HL-60/S4 (cell line): ENCODE results near the gene RGS9BP.
"Not testable (repeated sequence)": the region's sequence is repeated elsewhere in the genome, so short reads cannot be mapped to it uniquely, and the experiment has no call there.

Experiments used
- in situ Hi-C: fragments of 300-500 bp; cut with MboI; formaldehyde crosslinking; loops from 2 replicates; pipeline ENCODE4 v1.14.3; 2022; ENCODE audit warnings: low sequenced_read_pairs

RGS9BP gene

DNA sequence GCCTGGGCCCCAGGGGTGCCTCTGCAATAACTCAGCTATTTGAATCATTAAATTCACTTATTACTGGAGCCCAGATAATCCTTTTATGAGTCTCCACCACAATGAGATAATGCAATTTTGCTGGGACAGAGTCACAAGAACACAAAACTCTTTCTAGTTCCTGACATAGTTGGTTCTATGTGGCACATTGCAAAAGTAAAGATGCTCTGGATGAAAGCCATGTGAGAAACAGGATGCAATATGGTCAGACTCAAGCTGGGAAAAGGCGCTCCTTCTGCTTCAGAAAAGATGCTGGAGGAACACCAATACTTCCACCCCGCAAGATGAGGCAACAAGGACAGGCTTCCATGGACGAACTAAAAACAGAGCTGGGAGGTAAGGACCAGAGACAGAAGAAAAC is 6.3 kb upstream of the RGS9BP start:
- in situ Hi-C loops, result no loop called here

DNA sequence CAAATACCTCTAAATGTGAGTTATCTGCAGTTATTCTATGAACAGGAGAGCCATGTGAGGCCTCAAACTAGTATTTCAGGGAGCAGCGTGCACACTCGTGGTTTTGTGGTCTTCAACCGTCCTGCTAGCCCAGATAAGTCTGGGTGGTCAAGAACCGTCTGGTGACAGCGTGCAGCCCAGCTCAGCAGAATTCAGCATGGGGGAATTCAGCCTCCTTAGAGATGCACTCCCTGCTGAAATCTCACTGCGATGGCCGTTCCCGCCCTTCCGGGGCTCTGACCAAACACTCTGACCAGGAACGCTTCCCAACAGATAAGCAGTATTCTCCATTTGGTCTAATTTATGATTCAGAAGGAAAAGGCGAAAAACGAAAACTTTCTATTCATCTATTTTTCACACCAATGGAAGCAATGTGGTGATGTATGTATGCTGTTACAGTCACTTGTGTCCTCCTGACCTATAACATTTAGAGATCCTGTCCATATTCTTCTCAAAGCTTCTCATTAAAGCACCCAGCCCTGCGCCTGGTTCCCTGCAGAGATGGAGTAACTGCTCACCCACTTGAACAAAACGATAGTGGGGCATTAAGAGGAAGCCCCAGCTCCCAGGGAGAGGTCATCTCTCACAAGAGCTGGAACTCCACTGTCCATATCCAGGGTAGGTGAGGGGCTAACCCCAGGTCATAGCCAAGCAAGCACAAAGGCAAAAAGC is 3.6 kb upstream of the RGS9BP start:
- in situ Hi-C loops, result no loop called here

DNA sequence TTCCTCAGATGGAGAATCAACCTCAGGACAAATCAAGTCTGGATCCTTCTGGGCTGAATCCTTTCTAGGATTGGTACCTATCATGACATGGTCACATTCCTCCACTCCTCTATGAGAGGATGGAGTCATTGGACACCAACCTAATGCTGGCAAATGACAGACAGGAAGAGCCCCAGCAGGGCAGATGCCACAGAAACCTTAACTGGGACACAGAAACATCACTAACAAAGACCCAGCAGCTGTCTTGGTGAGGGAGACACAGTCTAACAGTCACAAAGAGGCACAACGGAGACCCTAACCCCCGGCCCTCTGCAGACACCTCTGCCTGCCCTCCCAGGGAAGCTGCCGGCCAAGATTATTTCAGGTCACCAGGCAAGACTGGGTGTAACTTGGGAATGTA is 2.8 kb upstream of the RGS9BP start:
- in situ Hi-C loops, result no loop called here

DNA sequence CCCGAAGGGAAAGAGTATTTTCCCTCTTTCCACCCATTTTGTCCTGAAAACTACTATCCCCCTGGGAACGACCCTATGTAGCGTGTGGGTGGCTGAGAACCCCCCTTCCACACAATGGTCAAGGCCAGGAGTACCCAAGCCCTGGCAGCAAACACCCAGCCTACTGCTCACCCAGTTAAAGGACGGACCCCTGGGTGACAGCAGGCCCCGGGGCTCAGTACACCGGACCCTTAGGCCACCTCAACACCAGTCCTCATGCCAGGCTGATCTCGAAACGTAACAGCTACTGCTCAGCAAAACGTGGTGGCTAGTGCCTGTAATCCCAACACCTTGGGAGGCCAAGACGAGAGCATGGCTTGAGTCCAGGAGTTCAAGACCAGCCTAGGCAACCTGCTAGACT is 2.1 kb upstream of the RGS9BP start:
- in situ Hi-C loops, result no loop called here

DNA sequence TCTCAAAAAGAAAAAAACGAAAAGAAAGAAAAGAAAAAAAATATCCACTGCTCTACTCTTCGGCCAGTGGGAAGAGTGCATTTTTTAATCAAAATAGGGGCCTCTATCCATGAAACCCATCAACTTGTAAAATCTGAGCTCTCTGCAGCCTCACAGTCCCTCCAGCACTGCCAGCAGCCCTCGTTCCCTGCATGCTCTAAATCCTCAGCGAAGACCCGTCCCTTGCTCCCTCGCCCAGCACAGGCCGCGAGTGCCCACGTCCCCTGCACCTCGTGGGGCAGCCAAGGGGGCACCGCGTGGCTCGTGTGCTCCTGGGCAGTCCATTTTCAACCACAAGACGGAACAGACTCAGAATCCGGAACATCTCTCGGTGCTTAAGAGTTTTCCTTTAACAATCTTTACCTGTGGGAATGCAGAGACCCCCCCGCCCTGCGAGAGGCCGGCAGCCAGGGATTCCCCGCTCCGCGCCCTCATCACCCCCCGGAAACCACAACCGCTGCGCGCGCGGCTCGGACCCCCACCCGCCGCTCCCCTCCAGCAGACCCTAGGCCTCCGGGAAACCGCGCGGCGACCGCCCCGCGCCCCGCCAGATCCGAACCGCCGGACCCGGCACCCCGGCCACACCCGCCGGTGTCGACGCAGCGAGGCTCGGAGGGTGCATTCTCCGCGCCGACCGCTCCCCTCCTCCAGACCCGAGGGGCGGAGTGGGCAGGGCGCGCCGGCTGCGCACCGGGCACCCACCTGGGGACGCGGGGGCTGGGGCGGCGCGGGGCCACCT is 1.3 kb upstream of the RGS9BP start:
- in situ Hi-C loops, result no loop called here

DNA sequence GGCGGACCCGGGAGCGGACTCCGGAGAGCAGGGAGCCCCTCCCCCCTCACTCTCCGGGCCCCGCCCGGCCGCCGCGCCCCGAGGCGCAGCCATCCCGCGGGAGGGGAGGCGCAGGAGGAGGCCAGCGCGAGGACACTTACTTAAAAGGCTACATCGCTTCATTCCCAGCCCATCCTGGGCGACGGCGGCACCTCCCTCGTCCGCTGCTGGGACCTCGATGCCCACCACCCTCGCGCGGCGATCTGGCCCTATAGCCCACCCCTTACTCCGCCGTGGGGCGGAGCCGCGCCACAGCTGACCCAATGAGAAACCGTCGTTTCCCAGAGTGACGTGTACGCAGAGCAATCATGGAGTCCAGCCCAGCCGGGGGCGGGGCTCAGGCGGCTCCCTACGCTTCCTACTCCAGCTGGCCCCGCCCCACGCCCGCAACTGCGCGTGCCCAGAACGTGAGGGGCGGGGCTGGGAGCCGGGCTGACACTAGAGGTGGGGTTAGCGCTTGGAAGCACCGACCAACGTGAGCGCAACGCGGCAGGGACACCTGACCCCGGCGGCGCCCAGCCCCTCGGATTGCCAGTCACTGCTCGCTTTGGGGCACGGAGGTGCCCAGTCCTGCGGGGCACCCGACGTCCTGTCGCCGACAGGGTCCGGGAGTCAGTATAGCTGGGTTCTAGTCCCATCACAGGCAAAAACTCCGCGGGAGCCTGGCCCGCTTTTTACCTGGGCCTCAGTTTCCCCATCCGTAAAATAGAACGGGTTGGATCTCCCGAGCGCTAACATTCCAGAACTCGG is 523 bp upstream of the RGS9BP start, which contains the start of gene ANKRD27:
Gene ANKRD27 (minus strand): TSS at position 250 of the 789 bp plus-strand sequence. CDS start 16,165 bp downstream, outside the sequence.
- in situ Hi-C loops, result no loop called here

DNA sequence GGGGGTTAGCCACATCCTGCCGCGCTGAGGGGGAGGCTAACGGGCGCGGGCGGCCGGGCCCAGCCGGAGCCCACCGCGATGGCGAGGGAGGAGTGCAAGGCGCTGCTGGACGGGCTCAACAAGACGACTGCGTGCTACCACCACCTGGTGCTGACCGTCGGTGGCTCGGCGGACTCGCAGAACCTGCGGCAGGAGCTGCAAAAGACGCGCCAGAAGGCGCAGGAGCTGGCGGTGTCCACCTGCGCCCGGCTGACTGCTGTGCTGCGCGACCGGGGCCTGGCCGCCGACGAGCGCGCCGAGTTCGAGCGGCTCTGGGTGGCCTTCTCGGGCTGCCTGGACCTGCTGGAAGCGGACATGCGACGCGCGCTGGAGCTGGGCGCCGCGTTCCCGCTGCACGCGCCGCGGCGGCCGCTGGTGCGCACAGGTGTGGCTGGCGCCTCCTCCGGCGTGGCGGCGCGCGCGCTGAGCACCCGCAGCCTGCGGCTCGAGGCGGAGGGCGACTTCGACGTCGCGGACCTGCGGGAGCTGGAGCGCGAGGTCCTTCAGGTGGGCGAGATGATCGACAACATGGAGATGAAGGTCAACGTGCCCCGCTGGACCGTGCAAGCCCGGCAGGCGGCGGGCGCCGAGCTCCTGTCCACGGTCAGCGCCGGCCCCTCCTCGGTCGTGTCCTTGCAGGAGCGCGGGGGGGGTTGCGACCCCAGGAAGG is 692 bp downstream of the RGS9BP start:
- in situ Hi-C loops, result no loop called here

DNA sequence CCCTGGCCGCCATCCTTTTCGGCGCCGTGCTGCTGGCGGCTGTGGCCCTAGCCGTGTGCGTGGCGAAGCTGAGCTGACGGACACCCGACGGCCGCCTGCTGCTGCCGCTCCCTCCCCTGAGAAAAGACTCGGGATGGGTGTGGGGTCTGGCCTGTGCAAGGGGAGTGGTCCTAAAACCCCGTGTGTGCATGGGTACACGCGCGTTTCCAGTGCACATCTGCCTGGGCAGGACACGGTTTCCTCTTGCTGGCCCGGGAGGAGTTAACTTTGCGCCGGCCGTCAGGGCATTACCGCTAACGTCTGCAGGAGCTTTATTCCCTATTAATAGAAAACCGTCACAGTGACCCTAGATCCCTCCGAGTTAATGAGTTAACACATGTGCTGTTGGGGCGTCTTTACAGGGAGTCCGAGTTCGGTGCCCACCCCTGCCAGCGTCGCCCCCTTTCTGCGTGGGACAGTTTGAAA is 1.3 kb downstream of the RGS9BP start:
- in situ Hi-C loops, result no loop called here

DNA sequence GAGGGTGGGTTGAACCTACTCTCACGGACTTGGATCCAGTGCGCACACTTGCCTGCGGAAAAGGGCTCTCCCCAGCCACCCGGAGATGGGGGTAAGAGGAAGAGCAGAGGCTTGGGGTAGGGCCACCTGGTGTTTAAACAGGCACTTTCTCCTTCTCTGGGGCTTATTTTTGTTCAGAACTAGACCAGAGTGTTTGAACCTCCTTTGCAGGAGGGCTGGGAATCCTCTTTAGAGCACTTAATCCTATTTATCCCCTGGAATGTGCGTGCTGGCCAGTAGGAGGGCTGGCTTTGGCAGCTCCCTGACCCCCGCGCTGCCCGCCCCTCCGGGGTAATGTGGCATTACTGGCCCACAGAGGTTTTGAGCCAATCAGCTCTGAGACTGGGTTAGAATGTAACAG is 2.0 kb downstream of the RGS9BP start:
- in situ Hi-C loops, result no loop called here

DNA sequence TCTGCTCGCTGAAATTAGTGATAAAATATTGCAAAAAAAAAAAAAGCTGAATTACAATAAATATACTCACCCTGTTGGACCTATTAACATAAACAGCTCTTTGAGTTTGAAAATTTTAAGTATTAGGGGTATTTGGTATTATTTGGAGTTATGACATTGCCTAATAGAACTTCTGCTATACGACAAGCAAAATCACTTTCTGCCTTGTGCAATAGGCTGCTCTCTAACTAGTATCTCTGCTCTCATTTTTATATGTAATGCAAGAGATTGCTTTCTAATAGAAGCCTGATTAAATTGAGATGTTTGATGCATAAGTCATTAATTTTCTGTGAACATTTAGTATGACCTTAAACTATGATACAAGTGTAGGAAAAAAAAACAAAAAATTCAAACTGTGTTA is 5.3 kb downstream of the RGS9BP start:
- in situ Hi-C loops, result no loop called here

DNA sequence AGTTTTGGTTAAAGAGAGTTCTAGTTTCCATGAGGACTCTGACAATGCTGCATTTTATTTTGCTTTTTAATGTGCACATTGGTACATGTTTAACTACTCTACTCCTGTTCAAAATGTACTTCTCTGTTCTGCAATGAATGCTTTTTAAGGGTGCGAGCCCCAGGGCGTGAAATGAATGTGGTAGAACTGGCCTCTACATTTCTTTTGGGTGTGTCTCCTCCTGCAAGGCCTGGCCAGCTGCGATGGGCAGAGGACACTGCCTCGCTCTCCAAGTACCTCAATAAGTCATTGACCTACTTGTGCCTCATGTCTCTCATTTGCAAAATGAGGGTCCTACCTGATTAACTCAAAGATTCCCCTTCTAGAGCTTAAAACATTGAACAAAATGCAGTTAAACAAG is 6.7 kb downstream of the RGS9BP start:
- in situ Hi-C loops, result no loop called here

DNA sequence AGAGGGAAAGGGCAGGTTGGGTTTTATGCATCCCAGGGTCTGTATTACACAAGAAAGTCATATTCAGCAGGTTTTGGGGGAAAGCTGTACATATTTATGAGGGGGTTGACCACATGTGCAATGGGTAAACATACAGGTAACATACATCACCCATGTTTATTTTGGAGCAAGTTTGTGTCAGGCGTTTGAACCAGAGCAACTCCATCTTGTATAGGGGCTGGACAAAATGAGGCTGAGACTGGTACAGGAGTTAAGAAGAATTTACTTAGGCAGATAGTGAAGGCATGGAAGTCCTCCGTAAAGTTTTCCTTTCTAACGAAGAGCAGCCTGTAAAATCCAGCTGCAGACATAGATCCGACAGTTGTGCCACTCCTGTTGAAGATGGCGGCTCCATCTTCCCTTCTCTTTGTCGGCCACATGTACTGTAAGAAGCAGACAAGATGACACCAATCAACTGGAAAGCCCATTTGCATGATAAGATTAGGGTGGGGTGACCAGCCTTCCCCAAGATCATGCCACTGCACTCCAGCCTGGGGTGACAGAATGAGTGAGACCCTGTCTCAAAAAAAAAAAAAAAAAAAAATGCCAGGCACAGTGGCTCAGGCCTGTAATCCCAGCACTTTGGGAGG is 11.3 kb downstream of the RGS9BP start:
- in situ Hi-C loops, result no loop called here

DNA sequence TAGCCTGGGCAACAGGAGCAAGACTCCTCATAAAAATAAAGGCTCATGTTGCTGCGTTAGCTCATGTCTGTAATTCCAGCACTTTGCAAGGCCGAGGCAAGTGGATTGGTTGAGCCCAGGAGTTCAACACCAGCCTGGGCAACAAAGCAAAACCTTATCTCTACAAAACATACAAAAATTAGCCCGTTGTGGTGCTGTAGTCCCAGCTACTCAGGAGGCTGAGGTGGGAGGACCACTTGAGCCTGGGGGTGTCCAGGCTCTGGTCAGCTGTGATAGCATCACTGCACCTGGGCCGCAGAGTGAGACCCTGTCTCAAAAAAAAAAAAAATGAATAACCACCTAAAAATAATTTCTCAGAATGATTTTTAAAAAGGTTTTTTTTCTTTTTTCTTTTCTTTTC is 12.0 kb downstream of the RGS9BP start:
- in situ Hi-C loops, result no loop called here

DNA sequence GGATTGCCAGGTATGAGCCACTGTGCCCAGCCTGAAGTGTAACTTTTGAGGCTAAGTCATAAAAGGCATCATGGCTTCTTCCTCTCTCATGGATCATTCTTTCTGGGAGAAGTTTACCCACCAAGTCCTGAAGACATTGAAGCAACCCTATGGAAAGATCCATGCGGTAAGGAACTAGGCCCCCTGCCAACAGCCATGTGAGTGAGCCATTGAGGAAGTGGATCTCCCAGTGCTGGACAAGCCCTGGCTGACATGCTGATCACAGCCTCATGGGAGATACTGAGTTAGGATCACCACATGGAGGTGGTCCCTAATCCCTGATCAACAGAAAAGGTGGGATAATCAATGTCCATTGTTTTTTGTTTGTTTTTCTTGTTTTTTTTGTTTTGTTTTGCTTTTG is 12.7 kb downstream of the RGS9BP start:
- in situ Hi-C loops, result no loop called here

DNA sequence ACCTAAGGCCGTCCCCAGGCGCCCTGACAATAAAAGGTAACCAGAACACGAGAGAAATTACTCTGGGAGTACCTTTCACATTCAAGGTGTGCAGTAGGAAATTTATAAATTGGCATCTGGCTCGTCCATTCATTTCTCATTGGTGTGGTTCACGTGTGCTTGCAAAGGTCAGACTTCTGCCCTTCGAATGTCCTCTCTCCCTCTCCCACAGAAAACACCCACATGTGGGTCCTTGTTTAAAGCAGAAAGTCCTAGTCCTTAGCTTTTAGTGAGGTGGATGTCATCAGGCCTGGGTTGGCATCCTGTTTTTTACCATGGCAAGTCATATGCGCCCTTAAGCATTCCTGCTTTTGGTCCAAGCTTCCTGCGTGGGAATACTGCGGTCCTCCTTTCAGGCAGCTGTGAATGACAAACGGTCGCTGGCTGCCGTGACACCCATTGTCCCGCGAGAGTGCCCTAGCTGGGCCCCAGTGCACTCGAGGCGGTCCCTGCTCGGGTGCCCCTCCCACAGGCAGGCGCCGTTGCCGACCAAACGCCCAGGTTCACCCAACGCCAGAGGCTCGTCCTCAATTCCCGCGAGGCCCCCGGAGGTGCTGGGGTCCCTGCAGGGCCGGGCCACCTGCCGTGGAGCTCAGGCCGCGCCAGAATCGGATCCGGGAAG is 15.8 kb downstream of the RGS9BP start, which contains the start of gene NUDT19:
Gene NUDT19 (plus strand): TSS at position 531 of the 661 bp plus-strand sequence. CDS start 140 bp downstream, outside the sequence.
- in situ Hi-C loops, result no loop called here

DNA sequence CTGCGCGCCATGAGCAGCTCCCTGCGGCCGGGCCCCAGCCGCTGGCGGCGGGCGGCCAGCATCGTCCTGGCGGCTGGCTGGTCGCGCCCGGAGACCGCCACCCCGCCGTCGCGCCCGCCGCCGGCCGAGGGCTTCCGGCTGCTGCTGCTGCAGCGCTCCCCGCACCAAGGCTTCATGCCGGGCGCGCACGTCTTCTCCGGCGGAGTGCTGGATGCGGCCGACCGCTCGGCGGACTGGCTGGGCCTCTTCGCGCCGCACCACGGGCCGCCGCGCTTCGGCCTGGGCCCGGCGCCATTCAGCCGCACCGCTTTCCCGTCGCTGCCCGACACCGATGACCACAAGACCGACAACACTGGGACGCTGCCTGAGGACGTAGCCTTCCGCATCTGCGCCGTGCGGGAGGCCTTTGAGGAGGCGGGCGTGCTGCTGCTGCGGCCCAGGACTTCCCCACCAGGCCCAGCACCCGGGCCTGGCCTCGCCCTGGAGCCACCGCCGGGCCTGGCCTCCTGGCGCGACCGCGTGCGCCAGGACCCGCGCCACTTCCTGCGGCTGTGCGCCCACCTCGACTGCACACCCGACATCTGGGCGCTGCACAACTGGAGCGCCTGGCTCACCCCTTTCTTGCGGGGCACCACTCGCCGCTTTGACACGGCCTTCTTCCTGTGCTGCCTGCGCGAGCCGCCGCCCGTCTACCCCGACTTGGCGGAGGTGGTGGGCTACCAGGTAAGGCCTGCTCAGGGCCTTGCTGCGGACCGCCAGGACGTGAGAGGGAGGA is 16.5 kb downstream of the RGS9BP start:
- in situ Hi-C loops, result no loop called here

DNA sequence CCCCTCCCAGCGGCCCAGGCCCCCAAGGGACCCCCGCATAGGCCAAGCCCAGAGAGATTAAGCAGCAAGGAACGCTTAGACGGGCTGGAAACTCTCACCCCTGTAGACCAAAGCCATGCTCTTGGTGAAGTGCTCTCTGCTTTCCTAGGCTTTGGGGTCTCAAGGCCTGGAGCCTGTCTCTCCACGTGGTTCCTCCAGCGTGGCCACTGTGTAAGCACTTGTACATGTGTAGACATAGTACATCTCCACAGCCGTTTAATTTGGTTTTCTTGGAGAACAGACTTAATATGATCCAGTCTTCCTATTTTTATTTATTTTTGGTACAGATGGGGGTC is 17.0 kb downstream of the RGS9BP start:
- in situ Hi-C loops, result no loop called here

DNA sequence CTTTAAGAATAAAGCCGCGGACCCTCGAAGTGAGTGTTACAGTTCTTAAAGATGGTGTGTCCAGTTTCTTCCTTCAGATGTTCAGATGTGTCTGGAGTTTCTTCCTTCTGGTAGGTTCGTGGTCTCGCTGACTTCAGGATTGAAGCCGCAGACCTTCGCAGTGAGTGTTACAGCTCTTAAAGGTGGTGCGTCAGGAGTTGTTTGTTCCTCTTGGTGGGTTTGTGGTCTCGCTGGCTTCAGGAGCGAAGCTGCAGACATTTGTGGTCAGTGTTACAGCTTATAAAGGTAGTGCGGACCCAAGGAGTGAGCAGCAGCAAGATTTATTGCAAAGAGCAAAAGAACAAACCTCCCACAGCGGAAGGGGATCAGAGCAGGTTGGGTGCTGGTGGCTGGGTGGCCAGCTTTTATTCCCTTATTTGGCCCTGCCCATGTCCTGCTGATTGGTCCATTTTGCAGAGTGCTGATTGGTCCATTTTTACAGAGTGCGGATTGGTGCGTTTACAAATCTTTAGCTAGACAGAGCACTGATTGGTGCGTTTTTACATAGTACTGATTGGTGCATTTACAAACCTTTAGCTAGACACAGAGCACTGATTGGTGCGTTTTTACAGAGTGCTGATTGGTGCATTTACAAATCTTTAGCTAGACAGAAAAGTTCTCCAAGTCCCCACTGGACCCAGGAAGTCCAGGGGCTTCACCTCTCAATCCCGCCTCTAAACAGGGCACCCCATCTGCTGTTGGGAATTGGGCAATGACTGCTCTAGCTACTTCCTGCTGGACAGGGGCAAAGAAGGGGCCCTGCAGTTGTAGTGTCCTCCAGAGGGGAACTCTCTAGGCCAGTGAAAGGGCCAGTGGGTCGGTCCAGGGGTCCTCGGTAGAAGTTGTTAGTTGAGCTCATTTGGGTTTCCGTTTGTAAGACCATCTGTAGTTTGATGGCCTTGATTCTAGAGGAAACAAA is 17.8 kb downstream of the RGS9BP start:
- in situ Hi-C loops, result not testable (repeated sequence)
